Liver (tissue), 9 donors: ENCODE measurements around the gene CD6. TPM values are rescaled to one million over a fixed set of nuclear protein-coding genes. Genes with fewer than 3 reads are reported as not detected.

ENCODE experiments used
- DNase-seq: peaks from one replicate; pipeline ENCODE4 v3.0.0-alpha.2; 2017; ENCODE audit warnings: low spot score
- H3K27ac ChIP-seq, 2 donors: one replicate each; pipeline ENCODE4 v1.7.0; 2013; ENCODE audit warnings: inconsistent platforms in 2 of 2, low read length in 2 of 2, control low read depth in 1 of 2, low read depth in 1 of 2, mild to moderate bottlenecking in 1 of 2
- H3K27me3 ChIP-seq, 4 donors: one replicate each; pipeline versions ENCODE4 v1.6.1 to v1.7.0; 2013; ENCODE audit warnings: low read length in 3 of 4, inconsistent platforms in 1 of 4, mild to moderate bottlenecking in 1 of 4, moderate library complexity in 1 of 4; ENCODE audit not compliant: control insufficient read depth in 4 of 4, insufficient read depth in 4 of 4
- H3K36me3 ChIP-seq, 4 donors: one replicate each; pipeline versions ENCODE4 v1.6.1 to v1.7.0; 2013; ENCODE audit warnings: low read length in 3 of 4, mild to moderate bottlenecking in 3 of 4, low read depth in 1 of 4, moderate library complexity in 1 of 4; ENCODE audit not compliant: control insufficient read depth in 4 of 4, insufficient read depth in 3 of 4
- H3K4me1 ChIP-seq, 4 donors: one replicate each; pipeline versions ENCODE4 v1.6.1 to v1.7.0; 2013; ENCODE audit warnings: low read length in 3 of 4, mild to moderate bottlenecking in 3 of 4, moderate library complexity in 1 of 4; ENCODE audit not compliant: control insufficient read depth in 4 of 4, insufficient read depth in 4 of 4
- H3K4me3 ChIP-seq, 3 donors: one replicate each; pipeline versions ENCODE4 v1.6.1 to v1.7.0; 2013; ENCODE audit warnings: low read length in 3 of 3, control low read depth in 1 of 3, low read depth in 1 of 3, mild to moderate bottlenecking in 1 of 3
- H3K9ac ChIP-seq, 2 donors: one replicate each; pipeline ENCODE4 v1.7.0; 2013; ENCODE audit warnings: low read length in 2 of 2, mild to moderate bottlenecking in 2 of 2, moderate library complexity in 2 of 2, control low read depth in 1 of 2, low read depth in 1 of 2
- H3K9me3 ChIP-seq, 4 donors: one replicate each; pipeline versions ENCODE4 v1.6.1 to v1.7.0; 2013; ENCODE audit warnings: low read length in 3 of 4; ENCODE audit not compliant: control insufficient read depth in 4 of 4
- EGR1 ChIP-seq, 2 donors: IDR thresholded peaks; 2 replicates each; pipeline ENCODE4 v1.6.1; 2016 to 2018; ENCODE audit warnings: antibody characterized with exemption in 2 of 2, low read depth in 2 of 2
- FOXA1 ChIP-seq: IDR thresholded peaks from 2 replicates; pipeline ENCODE4 v1.6.1; 2016; ENCODE audit warnings: antibody characterized with exemption
- FOXA2 ChIP-seq: IDR thresholded peaks from 2 replicates; pipeline ENCODE4 v1.6.1; 2016; ENCODE audit warnings: antibody characterized with exemption
- GABPA ChIP-seq, 2 donors: IDR thresholded peaks in 1 of 2; conservative IDR thresholded peaks in 1 of 2; 2 replicates each; pipeline ENCODE4 v1.6.1; 2016; ENCODE audit warnings: antibody characterized with exemption in 2 of 2, mild to moderate bottlenecking in 1 of 2, moderate library complexity in 1 of 2
- HNF4A ChIP-seq, 2 donors: conservative IDR thresholded peaks; 2 replicates each; pipeline ENCODE4 v1.6.1; 2016; ENCODE audit warnings: antibody characterized with exemption in 2 of 2, mild to moderate bottlenecking in 2 of 2
- HNF4G ChIP-seq: IDR thresholded peaks from 2 replicates; pipeline ENCODE4 v1.6.1; 2016; ENCODE audit warnings: antibody characterized with exemption
- MAX ChIP-seq: IDR thresholded peaks from 2 replicates; pipeline ENCODE4 v1.6.1; 2016; ENCODE audit warnings: antibody characterized with exemption
- NR2F2 ChIP-seq: IDR thresholded peaks from 2 replicates; pipeline ENCODE4 v1.6.1; 2016; ENCODE audit warnings: antibody characterized with exemption
- RAD21 ChIP-seq, 2 donors: IDR thresholded peaks; 2 replicates each; pipeline ENCODE4 v1.6.1; 2016; ENCODE audit warnings: antibody characterized with exemption in 2 of 2, mild to moderate bottlenecking in 2 of 2
- RXRA ChIP-seq, 2 donors: IDR thresholded peaks; 2 replicates each; pipeline ENCODE4 v1.6.1; 2017 to 2018; ENCODE audit warnings: antibody characterized with exemption in 2 of 2, mild to moderate bottlenecking in 1 of 2
- TAF1 ChIP-seq: conservative IDR thresholded peaks from 2 replicates; pipeline ENCODE4 v1.6.1; 2016; ENCODE audit warnings: antibody characterized with exemption, mild to moderate bottlenecking
- YY1 ChIP-seq: IDR thresholded peaks from 2 replicates; pipeline ENCODE4 v1.6.1; 2016; ENCODE audit warnings: antibody characterized with exemption, mild to moderate bottlenecking
- ZBTB33 ChIP-seq: IDR thresholded peaks from 2 replicates; pipeline ENCODE4 v1.6.1; 2016; ENCODE audit warnings: antibody characterized with exemption
- WGBS: extraction: QIAGEN DNeasy Blood & Tissue Kit; methylation state at CpG from one replicate; pipeline ENCODE4 v1.1.7; 2013; 5-methylcytosine and 5-hydroxymethylcytosine counted together
- polyA plus RNA-seq, 2 donors: library from polyadenylated mRNA; stranded (reverse) in 1 of 2; unstranded in 1 of 2; fragments of 200-250 nt in 1 of 2; fragments of >200 nt in 1 of 2; fragmentation: Nextera tagmentation in 1 of 2; extraction: Ambion mirVana in 1 of 2; gene quantifications; one replicate each; pipeline versions ENCODE4 v1.2.1 to v1.2.3, GENCODE V29; 2013 to 2015
- total RNA-seq, 2 donors: library from RNA; depleted of rRNA; stranded (reverse); fragments of >200 nt; gene quantifications; one replicate each; pipeline ENCODE4 v1.2.3, GENCODE V29; 2014
- TF ChIP-seq, protein P1 (sequence below): IDR thresholded peaks from 2 replicates; pipeline ENCODE4 v1.6.1; 2016; ENCODE audit warnings: antibody characterized with exemption
- TF ChIP-seq, protein P2 (sequence below): fragments of 150-350 bp; IDR thresholded peaks from 2 replicates; pipeline ENCODE4 v1.5.1; 2017; ENCODE audit warnings: improper control_type of control experiment, low read depth, low read length; ENCODE audit not compliant: missing input control
- donor health status: healthy.
- donor health status: healthy.
- donor health status: healthy.
- donor health status: healthy.
- donor health status: healthy.

CD6 gene
- total and polyA plus RNA-seq, 4 donors, result 0.31 to 0.59 (median 0.45) TPM

DNA sequence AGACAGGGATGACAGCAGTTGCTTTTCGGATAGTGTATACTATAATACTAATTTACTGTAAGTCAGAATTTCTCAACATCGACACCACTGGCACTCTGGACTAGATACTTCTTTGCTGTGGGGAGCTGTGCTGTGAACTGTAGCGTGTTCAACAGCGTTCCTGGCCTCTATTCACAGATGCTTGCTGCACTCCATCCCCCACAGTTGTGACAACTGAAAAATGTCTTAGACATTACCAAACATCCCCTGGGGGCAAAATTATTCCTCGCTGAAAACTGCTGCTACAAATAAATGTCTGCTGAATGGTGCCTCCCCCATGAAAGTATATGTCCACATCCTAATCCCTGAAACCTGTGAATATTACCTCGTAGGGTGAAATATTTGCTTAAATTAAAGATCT, 12.0 kb upstream of the CD6 start:
- TF ChIP-seq, protein P1, sequence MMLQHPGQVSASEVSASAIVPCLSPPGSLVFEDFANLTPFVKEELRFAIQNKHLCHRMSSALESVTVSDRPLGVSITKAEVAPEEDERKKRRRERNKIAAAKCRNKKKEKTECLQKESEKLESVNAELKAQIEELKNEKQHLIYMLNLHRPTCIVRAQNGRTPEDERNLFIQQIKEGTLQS, result no peak
- TF ChIP-seq GABPA (IDR thresholded peaks at IDR 0.05 in 1 of 2, conservative IDR thresholded peaks at IDR 0.05 in 1 of 2) (no peak), FOXA2 (no peak), RAD21 (IDR thresholded peaks at IDR 0.05) (no peak), NR2F2 (no peak), TAF1 (no peak), RXRA (IDR thresholded peaks at IDR 0.05) (no peak), EGR1 (IDR thresholded peaks at IDR 0.05; ENCODE audit: low read depth in 2 of 2) (no peak), HNF4A (conservative IDR thresholded peaks at IDR 0.05) (no peak), YY1 (no peak), FOXA1 (no peak), MAX (no peak)
- TF ChIP-seq, protein P2, sequence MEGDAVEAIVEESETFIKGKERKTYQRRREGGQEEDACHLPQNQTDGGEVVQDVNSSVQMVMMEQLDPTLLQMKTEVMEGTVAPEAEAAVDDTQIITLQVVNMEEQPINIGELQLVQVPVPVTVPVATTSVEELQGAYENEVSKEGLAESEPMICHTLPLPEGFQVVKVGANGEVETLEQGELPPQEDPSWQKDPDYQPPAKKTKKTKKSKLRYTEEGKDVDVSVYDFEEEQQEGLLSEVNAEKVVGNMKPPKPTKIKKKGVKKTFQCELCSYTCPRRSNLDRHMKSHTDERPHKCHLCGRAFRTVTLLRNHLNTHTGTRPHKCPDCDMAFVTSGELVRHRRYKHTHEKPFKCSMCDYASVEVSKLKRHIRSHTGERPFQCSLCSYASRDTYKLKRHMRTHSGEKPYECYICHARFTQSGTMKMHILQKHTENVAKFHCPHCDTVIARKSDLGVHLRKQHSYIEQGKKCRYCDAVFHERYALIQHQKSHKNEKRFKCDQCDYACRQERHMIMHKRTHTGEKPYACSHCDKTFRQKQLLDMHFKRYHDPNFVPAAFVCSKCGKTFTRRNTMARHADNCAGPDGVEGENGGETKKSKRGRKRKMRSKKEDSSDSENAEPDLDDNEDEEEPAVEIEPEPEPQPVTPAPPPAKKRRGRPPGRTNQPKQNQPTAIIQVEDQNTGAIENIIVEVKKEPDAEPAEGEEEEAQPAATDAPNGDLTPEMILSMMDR, result no peak
- H3K27me3 ChIP-seq, result peaks cover 0 to 3% (median 0%) of the 10 kb centered on the region in 4 donors
- no peaks in the 10 kb centered on the region for H3K36me3 ChIP-seq
- H3K4me1 ChIP-seq, result no peaks in the 10 kb centered on the region
- no peak overlapping the region for H3K4me3 ChIP-seq
- H3K9me3 ChIP-seq, result no peaks in the 10 kb centered on the region
- no peak for DNase-seq
- H3K9ac ChIP-seq, result no peak overlapping the region
- WGBS, result 84% methylated on average over 6 of the region's 6 CpGs
- no peak overlapping the region for H3K27ac ChIP-seq

GRCh38 chr11:60960405-60960804, 11.1 kb upstream of the CD6 start:
- Histone ChIP-seq H3K4me1 (no peaks in the 10 kb centered on the region), H3K27me3 (peaks cover 0 to 3% (median 0%) of the 10 kb centered on the region in 4 donors), H3K9ac (no peak overlapping the region), H3K9me3 (no peaks in the 10 kb centered on the region), H3K27ac (no peak overlapping the region), H3K4me3 (no peak overlapping the region), H3K36me3 (no peaks in the 10 kb centered on the region)
- TF ChIP-seq HNF4A (conservative IDR thresholded peaks at IDR 0.05) (no peak), TAF1 (no peak), FOXA2 (no peak), ZBTB33 (no peak), HNF4G (no peak), EGR1 (IDR thresholded peaks at IDR 0.05; ENCODE audit: low read depth in 2 of 2) (no peak)
- TF ChIP-seq, protein P1, result no peak
- TF ChIP-seq, protein P2, result no peak
- WGBS, result 87% methylated on average over 7 of the region's 7 CpGs
- DNase-seq, result no peak
